Nephron (organoid): ENCODE measurements around the gene CCDC190.

Source experiments
- H3K27ac Mint-ChIP-seq, 3 experiments: 2 replicates each; pipeline ENCODE4 v1.8.0; 2020; ENCODE audit warnings: mixed read lengths in 3 of 3, mild to moderate bottlenecking in 2 of 3, moderate library complexity in 1 of 3
- H3K27me3 Mint-ChIP-seq: 2 replicates; pipeline ENCODE4 v1.8.0; 2021; ENCODE audit warnings: low read depth, mild to moderate bottlenecking, moderate library complexity, mixed read lengths
- H3K36me3 Mint-ChIP-seq: 2 replicates; pipeline ENCODE4 v1.8.0; 2020; ENCODE audit warnings: low read depth, mixed read lengths
- H3K4me1 Mint-ChIP-seq: 2 replicates; pipeline ENCODE4 v1.8.0; 2020; ENCODE audit warnings: mixed read lengths
- H3K4me3 Mint-ChIP-seq, 3 experiments: 2 replicates each; pipeline ENCODE4 v1.8.0; 2020; ENCODE audit warnings: mild to moderate bottlenecking in 3 of 3, mixed read lengths in 3 of 3, moderate library complexity in 2 of 3
- H3K9me3 Mint-ChIP-seq: 2 replicates; pipeline ENCODE4 v1.8.0; 2020; ENCODE audit warnings: mixed read lengths
- TF ChIP-seq, protein P1 (sequence below), 3 experiments: fragments of 200-600 bp; sonication (generic); IDR thresholded peaks; one replicate each; pipeline ENCODE4 v1.5.0; 2021; ENCODE audit warnings: antibody characterized with exemption in 3 of 3; ENCODE audit not compliant: unreplicated experiment in 3 of 3

Gene CCDC190, protein sequence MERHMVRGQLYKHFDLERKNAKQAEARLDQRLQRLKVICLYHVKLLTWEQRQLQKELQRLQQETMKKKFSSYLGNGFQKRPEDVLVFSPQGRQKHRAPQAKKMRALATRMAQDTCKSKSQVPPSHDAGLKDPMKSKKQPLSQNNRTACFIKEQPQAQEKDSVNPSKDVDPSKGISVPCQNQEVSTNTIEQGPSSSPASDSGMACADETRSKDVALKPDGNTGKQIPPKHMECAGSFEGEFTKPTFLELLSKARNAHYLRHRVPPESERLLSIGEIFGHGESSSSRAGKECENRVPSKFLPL

DNA sequence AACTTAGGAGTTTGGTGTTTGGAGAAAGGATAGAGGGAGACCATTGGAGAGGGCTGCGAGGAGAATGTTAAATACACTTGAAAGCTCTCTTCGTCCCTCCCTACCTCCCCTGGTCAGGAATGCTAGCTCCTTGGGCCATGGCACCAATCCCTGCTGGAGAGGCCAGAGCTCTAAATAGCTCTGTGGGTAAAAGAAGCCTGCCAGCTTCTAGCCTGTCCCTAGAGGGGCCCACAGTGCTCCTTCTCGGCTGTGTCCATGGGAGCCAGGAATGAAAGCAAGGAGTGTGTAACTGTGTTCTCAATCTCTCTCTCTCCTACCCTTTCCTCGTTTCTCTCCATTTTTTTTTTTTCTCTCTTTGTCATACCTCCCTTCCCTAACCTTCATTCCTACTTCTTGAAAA, at the start of gene CCDC190:
TSS of gene CCDC190 (minus strand) at position 75 of the 400 bp plus-strand sequence. CDS start 1,529 bp downstream, outside the sequence.
- Mint-ChIP-seq H3K9me3 (peaks cover 2% of the 10 kb centered on the region), H3K36me3 (no peaks in the 10 kb centered on the region), H3K4me1 (peaks cover 3% of the 10 kb centered on the region), H3K27me3 (no peaks in the 10 kb centered on the region), H3K4me3 (no peak within 1 kb of the TSS), H3K27ac (no peak within 1 kb of the TSS)
- TF ChIP-seq, protein P1, sequence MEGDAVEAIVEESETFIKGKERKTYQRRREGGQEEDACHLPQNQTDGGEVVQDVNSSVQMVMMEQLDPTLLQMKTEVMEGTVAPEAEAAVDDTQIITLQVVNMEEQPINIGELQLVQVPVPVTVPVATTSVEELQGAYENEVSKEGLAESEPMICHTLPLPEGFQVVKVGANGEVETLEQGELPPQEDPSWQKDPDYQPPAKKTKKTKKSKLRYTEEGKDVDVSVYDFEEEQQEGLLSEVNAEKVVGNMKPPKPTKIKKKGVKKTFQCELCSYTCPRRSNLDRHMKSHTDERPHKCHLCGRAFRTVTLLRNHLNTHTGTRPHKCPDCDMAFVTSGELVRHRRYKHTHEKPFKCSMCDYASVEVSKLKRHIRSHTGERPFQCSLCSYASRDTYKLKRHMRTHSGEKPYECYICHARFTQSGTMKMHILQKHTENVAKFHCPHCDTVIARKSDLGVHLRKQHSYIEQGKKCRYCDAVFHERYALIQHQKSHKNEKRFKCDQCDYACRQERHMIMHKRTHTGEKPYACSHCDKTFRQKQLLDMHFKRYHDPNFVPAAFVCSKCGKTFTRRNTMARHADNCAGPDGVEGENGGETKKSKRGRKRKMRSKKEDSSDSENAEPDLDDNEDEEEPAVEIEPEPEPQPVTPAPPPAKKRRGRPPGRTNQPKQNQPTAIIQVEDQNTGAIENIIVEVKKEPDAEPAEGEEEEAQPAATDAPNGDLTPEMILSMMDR (IDR thresholded peaks at IDR 0.05; ENCODE audit: unreplicated experiment in 3 of 3): no peak

DNA sequence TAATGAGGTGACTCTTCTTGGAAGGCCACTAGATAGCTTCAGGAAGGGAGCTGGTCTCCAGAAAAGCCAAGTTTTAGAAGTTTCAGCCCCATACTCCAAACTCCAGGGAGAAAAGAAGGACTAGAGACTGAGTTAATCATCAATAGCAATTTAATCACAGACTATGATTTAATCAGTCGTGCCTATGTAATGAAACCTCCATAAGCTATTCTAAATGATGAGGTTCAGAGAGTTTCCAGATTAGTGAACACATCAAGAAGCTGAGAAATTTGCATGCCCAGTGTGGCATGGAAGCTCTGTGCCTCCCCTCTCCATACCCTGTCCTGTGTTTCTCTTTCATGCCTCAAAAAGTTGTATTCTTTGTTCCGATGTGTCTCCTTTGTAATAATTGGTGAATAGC, 49.2 kb upstream of the CCDC190 start:
- peaks cover 29% of the 10 kb centered on the region for H3K9me3 Mint-ChIP-seq
- H3K36me3 Mint-ChIP-seq: peaks cover 6% of the 10 kb centered on the region
- TF ChIP-seq, protein P1 (IDR thresholded peaks at IDR 0.05; ENCODE audit: unreplicated experiment in 3 of 3): no peak
- no peak overlapping the region for H3K4me3 Mint-ChIP-seq
- H3K27me3 Mint-ChIP-seq: peaks cover 3% of the 10 kb centered on the region
- H3K4me1 Mint-ChIP-seq: peaks cover 20% of the 10 kb centered on the region
- H3K27ac Mint-ChIP-seq: no peak overlapping the region

DNA sequence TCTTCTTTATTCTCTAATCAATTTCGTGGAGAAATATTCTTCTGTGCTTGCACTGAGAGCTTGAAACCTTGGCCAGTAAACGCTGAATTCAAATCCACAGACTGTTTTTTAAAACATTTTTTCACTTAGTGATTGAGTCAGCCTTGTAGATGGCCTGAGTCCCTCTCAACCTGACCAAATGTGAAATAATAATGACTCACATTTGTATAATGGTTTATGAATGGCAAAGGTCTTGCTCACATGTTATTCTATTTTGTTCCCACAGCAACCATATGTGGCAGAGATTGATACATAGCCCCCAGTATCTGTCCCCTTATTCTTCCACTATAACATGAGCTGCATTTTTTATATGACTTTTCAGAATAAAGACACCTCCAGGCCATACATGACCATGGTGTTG, 47.8 kb upstream of the CCDC190 start:
- TF ChIP-seq, protein P1 (IDR thresholded peaks at IDR 0.05; ENCODE audit: unreplicated experiment in 3 of 3): no peak
- Mint-ChIP-seq H3K36me3 (peaks cover 6% of the 10 kb centered on the region), H3K9me3 (peaks cover 24% of the 10 kb centered on the region), H3K4me1 (peaks cover 29% of the 10 kb centered on the region), H3K27me3 (no peaks in the 10 kb centered on the region), H3K4me3 (no peak overlapping the region), H3K27ac (no peak overlapping the region)

DNA sequence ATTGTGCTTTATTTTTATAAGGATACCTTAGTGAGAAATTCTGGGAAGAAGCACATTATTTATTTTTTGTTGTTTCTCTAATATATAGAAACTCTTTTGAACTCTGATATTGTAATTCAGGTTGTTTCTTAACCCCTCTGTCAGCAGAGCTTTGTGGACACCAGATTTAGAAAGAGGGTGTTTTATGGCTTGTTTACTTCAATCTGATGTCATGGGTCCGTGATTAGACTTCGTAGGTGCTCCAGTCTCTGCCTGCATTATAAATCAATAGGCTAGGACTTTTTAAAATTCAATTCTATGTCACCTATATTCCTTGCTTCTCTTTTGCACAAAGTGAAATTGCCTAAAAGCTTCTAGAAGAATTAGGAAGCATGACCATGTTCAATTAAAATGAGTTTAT, 47.3 kb upstream of the CCDC190 start:
- H3K4me3 Mint-ChIP-seq: no peak overlapping the region
- H3K9me3 Mint-ChIP-seq: peaks cover 19% of the 10 kb centered on the region
- H3K27me3 Mint-ChIP-seq: no peaks in the 10 kb centered on the region
- TF ChIP-seq, protein P1 (IDR thresholded peaks at IDR 0.05; ENCODE audit: unreplicated experiment in 3 of 3): no peak
- H3K4me1 Mint-ChIP-seq: peaks cover 31% of the 10 kb centered on the region
- H3K27ac Mint-ChIP-seq: no peak overlapping the region
- H3K36me3 Mint-ChIP-seq: peaks cover 6% of the 10 kb centered on the region

DNA sequence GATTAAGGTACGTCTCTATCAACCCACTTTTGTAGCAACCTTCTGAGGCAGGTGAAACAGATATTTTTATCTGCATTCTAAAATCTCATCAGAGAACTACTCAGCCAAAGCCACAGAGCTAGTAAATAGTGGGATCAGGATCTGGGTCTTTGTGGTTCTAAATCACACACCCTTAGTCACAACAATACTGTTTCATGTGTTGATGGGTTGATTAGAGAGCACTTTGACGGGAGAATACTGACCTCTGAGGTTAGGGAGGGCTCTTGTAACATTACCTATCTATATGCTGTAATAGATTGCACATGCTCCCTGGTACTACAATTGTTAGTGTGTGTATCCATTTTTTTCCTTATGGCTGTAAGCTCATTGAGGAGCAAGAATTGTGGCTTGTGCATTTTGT, 45.5 kb upstream of the CCDC190 start:
- no peak overlapping the region for H3K4me3 Mint-ChIP-seq
- TF ChIP-seq, protein P1 (IDR thresholded peaks at IDR 0.05; ENCODE audit: unreplicated experiment in 3 of 3): no peak
- peaks cover 31% of the 10 kb centered on the region for H3K4me1 Mint-ChIP-seq
- no peaks in the 10 kb centered on the region for H3K36me3 Mint-ChIP-seq
- H3K9me3 Mint-ChIP-seq: peaks cover 7% of the 10 kb centered on the region
- H3K27me3 Mint-ChIP-seq: no peaks in the 10 kb centered on the region
- H3K27ac Mint-ChIP-seq: no peak overlapping the region
